SK-N-SH (cell line): ENCODE measurements around the gene RNF166.

ENCODE experiments used
- CTCF ChIP-seq: fragments of 200-600 bp; sonication (generic); IDR thresholded peaks from 2 replicates; pipeline ENCODE4 v1.6.1; 2017; ENCODE audit warnings: antibody characterized with exemption, mild to moderate bottlenecking, moderate library complexity
- ELF1 ChIP-seq: IDR thresholded peaks from 2 replicates; pipeline ENCODE4 v1.4.0; 2012
- EP300 ChIP-seq, 2 experiments: IDR thresholded peaks; 2 replicates each; pipeline versions ENCODE4 v1.4.0 to v1.6.1; 2012; ENCODE audit warnings: borderline replicate concordance in 1 of 2, low read depth in 1 of 2, low read length in 1 of 2
- EZH2phosphoT487 ChIP-seq: fragments of 200-600 bp; sonication (generic); IDR thresholded peaks from 2 replicates; pipeline ENCODE4 v1.6.1; 2017; ENCODE audit warnings: low read depth, mixed run types, mild to moderate bottlenecking, antibody characterized with exemption, moderate library complexity, borderline replicate concordance
- GATA2 ChIP-seq: sonication (generic); formaldehyde crosslinking; IDR thresholded peaks from 2 replicates; pipeline ENCODE4 v1.5.0; 2020; ENCODE audit warnings: mild to moderate bottlenecking, missing genetic modification reagents
- MAX ChIP-seq: IDR thresholded peaks from 2 replicates; pipeline ENCODE4 v1.4.0; 2012; ENCODE audit warnings: low read depth
- NFIC ChIP-seq: IDR thresholded peaks from 2 replicates; pipeline ENCODE4 v1.4.0; 2012; ENCODE audit warnings: borderline replicate concordance
- POLR2AphosphoS5 ChIP-seq: IDR thresholded peaks from 2 replicates; pipeline ENCODE4 v1.6.1; 2012; ENCODE audit warnings: low read depth, low read length
- RAD21 ChIP-seq: IDR thresholded peaks from 2 replicates; pipeline ENCODE4 v1.6.1; 2012; ENCODE audit warnings: mild to moderate bottlenecking, low read length
- RCOR1 ChIP-seq: fragments of 150-350 bp; IDR thresholded peaks from 2 replicates; pipeline ENCODE4 v1.6.1; 2017; ENCODE audit warnings: antibody characterized with exemption, low read length
- RFX5 ChIP-seq: IDR thresholded peaks from 2 replicates; pipeline ENCODE4 v1.6.1; 2012; ENCODE audit warnings: mild to moderate bottlenecking, improper control_type of control experiment, low read length
- RXRA ChIP-seq: IDR thresholded peaks from 2 replicates; pipeline ENCODE4 v1.4.0; 2012; ENCODE audit warnings: low read depth, mild to moderate bottlenecking, borderline replicate concordance
- SIN3A ChIP-seq: IDR thresholded peaks from 2 replicates; pipeline ENCODE4 v1.6.1; 2012; ENCODE audit warnings: low read depth, mild to moderate bottlenecking, low read length, moderate library complexity, borderline replicate concordance
- TAF1 ChIP-seq: IDR thresholded peaks from 2 replicates; pipeline ENCODE4 v1.6.1; 2012; ENCODE audit warnings: low read depth, mild to moderate bottlenecking, low read length, moderate library complexity, borderline replicate concordance

DNA sequence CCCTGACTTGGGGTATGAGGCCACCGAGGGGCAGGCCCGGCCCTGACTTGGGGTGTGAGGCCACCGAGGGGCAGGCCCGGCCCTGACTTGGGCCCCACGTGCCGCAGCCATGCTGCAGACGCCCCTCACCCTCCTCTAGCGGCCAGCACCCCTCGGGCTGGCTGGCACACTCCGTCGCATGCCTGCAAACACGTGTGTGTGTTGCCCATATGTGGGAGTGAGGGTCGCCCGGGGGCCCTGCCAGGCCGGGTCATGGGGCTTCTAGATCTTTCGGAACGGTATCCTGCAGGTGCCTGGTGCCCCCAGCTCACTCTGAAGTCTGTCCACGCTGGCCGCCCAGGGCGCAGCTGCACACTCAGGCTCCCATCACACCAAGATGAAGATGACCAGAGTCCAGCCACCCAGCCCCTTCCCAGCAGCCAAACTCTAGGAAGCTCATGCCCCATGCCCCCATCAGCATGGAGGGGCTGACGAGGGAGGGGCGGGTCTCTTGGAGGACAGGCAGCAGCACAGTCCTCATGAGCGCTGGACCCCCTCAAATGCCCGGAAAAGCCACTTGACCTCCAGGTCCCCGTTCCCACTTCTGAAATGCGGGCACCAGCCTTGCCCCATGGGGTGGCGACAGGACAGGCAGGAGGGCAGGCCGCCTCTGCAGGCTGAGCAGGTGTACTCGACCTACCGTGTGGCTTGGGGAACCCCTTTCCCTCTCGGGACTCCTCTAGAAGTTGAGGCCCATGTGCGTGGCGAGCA, 33.9 kb upstream of the RNF166 start:
- TF ChIP-seq CTCF = no peak
- no peak for TF ChIP-seq EZH2phosphoT487
- TF ChIP-seq SIN3A = no peak
- no peak for TF ChIP-seq NFIC
- no peak for TF ChIP-seq RAD21
- no peak for TF ChIP-seq EP300 (IDR thresholded peaks at IDR 0.05; ENCODE audit: borderline replicate concordance in 1 of 2, low read depth in 1 of 2, low read length in 1 of 2)
- TF ChIP-seq GATA2 (CRISPR knock-in tag) = no peak
- no peak for TF ChIP-seq POLR2AphosphoS5
- no peak for TF ChIP-seq RFX5
- TF ChIP-seq RXRA = no peak
- TF ChIP-seq MAX = no peak
- TF ChIP-seq TAF1 = no peak
- TF ChIP-seq RCOR1 = no peak
- no peak for TF ChIP-seq ELF1
